Stimulated activated CD8-positive, alpha-beta memory T cell treated with anti-CD3 and anti-CD28 coated beads, Interleukin-12 subunit alpha, Interleukin-12 subunit beta, amount 100 ng/mL, for 4 hours (primary cell): Measurements from ENCODE around the gene LSM3.

Experiments used
- DNase-seq: peaks from one replicate; pipeline ENCODE4 v3.0.0-alpha.2; 2020; ENCODE audit warnings: low read depth

Gene LSM3

DNA sequence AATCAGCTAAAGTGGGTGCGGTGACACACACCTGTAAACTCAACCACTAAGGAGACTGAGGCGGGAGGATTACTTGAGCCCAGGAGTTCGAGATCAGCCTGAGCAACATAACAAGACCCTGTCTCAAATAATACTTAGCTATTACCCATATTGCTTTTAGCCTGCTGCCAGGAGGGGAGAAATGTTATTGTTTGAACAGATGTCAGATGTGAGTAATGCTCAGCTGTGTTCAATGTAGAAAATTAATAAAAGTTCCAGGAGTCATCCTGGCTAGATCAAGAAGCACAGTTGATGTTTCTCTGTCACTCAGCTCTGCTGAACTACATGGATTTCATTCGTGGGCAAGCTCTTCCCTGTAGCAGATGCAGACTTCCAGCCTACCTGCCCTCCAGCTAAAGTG is 22.2 kb downstream of the LSM3 start:
- DNase-seq: no peak

- no peak for DNase-seq
Observed at GRCh38 chr3:14201940-14202684, 23.5 kb downstream of the LSM3 start.

DNA sequence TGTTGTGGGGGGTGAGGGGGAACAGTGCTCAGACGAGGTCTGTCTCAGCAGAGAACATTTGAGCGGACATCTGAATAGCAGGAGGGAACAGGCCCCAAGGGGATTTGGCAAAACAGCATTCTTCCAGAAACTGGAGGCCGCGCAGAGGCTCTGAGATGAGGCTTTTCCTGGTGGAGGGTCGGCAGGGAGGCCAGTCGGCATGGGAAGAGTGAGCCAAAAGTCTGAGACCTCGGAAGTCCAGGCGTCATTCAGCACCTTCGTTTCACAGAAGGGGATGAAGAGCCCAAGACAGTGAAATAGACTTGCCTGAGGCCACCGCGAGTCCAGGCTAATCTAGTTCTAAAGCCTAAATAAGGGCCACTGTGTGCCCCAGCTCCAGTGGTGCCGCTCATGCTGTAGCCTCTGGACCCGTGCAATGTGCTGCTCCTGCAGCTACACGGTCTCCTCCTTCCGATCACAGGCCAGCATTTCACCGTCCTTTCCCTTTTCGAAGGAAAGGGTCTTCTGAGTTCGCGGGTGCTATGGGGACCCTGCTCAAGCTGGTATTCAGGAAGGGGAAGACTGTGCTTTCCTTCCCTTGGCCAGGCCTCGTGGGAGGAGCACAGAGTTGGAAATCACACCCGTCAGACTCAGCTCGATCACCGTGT is 24.4 kb downstream of the LSM3 start:
- DNase-seq: no peak

GRCh38 chr3:14203521-14204079 is 25.0 kb downstream of the LSM3 start:
- DNase-seq: no peak

DNA sequence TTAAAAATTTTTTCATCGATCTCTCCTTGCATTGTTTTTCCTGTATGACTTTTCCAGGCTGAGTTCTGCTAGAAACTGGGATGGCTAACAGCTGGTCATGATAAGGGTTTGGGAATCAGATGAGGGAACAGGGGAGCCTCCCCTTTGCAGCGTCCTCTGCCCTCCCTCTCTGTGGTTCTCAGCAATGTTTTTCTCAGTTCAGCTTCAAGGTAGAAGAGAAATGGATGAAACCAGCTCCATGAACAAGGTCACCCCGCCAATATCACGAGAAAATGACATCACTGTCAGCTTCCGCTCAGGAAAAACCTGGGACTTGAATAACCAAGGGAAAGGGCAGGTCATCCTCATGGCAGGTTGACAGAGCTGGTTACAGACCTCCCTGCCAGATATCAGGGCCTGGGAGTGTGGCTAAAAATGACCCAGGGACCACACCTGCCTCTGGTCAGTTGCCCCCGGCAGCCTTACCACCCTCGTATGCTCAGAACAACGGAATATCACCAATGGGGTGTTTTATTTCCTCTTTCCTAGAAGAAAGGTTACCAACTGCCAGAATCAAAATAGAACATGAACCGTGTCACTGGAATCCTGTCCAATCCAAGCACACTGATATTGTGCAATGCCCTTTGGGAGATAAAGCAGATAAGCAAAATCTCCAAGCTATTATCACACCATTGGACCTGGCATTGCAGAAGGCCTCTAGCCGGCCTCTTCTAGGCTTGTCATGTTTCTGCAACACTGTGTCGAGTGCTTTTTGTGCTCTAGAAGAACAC is 26.1 kb downstream of the LSM3 start:
- DNase-seq: no peak

- DNase-seq: no peak
Observed at GRCh38 chr3:14206548-14207177, 28.0 kb downstream of the LSM3 start.

DNA sequence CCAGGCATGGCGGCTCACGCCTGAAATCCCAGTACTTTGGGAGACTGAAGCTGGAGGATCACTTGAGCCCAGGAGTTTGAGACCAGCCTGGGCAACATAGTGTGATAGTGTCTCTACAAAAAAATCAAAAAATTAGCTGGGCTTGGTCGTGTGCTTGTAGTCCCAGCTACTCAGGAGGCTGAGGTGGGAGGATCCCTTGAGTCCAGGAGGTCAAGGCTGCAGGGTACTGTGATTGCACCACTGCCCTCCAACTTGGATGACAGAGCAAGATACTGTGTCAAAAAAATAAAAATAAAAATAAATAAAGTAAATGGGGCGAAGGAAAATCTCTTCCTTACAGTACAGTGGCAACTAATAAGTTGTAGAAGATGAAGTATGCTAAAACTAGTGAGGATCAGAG is 29.6 kb downstream of the LSM3 start:
- no peak for DNase-seq

- DNase-seq: no peak
Observed at GRCh38 chr3:14208977-14209394, 30.4 kb downstream of the LSM3 start.

DNA sequence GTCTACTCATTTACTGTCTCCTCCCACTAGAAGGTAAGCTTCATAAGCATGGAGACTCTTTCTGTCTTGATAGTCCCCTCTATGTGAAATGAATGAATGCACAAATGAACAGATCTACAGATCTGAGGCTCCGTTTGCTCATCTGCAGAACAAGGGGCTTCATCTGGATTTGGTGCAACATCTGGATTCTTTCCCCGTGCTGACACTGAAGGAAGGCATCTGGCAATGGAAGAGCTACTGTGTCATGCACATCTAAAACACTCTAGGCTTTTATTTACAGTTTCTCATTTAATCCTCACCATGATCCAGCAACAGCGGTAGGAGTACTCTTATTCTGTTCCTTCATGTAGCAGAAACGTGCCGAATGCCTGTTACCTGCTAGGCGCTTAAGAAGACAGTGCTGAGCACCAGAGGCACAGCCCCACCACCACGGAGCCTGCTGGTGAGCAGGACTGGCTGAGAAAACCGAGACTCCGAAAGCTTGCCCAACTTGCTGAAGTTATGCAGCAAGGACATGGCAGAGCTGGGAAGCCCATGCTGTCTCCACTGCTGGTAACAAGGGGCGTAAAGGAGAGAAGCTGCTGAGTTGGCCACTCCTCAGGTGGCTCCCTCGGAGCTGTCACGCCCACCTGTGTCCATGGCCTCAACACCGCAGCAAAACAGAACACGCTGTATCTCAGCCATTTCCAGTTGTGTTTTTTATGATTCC is 31.1 kb downstream of the LSM3 start:
- DNase-seq: no peak

- DNase-seq: no peak
Observed at GRCh38 chr3:14210290-14210688, 31.7 kb downstream of the LSM3 start.

DNA sequence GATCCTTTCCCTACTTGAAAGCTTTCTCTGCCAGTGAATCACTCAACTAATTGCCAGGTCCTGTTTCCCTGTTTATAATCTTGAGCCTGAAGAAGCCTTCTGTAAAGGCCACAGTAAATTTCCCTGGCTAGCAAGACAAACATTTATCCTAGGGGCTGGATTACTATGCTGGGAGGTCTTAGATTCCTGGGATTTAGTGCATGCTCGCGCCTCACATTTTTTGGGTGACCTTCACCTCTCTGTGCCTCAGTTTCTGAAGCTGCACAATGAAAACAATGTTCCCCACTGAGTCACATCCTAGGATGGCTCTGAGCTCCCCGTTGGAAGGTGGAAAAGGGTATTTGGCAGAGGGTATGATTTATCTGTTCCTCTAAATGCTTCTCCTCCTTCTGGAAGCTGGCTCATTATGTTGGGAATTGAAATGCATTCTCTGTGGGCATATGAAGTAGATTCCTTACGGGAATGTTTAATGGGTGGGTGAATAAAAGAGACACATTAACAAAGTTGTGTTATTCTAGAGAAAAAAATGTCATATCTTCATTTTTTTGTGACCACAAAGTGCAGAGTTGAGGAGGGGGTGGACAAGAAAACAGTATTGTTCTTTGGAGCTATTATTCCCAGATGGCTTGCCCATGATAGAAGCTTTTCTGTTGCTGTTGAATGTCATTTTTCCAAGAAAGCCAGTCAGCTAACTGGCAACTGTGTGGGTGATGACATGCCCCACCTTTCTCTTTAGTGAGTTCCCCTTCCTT is 32.4 kb downstream of the LSM3 start:
- no peak for DNase-seq

GRCh38 chr3:14211621-14212020 is 33.0 kb downstream of the LSM3 start:
- no peak for DNase-seq

DNA sequence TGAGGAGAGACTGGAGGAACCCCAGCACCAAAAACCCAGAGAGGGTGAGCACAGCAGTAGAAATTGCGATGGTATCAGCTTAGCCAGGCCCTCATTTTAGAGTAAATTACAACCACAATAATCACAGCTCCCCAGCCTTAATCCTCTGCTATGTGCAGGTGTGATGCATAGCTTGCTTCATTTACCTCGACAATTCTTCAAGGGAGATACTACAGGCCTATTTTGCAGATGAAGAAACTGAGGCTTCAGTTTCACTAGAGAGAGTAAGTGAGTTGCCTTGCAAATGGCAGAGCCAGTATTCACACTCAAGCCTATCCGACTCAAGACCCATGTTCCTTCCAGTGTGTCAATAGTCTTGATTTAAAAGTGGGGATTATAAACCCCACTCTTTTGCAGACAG is 33.4 kb downstream of the LSM3 start:
- no peak for DNase-seq

- no peak for DNase-seq
Observed at GRCh38 chr3:14213066-14213774, 34.6 kb downstream of the LSM3 start.

GRCh38 chr3:14214764-14215163 is 36.1 kb downstream of the LSM3 start:
- DNase-seq: no peak

DNA sequence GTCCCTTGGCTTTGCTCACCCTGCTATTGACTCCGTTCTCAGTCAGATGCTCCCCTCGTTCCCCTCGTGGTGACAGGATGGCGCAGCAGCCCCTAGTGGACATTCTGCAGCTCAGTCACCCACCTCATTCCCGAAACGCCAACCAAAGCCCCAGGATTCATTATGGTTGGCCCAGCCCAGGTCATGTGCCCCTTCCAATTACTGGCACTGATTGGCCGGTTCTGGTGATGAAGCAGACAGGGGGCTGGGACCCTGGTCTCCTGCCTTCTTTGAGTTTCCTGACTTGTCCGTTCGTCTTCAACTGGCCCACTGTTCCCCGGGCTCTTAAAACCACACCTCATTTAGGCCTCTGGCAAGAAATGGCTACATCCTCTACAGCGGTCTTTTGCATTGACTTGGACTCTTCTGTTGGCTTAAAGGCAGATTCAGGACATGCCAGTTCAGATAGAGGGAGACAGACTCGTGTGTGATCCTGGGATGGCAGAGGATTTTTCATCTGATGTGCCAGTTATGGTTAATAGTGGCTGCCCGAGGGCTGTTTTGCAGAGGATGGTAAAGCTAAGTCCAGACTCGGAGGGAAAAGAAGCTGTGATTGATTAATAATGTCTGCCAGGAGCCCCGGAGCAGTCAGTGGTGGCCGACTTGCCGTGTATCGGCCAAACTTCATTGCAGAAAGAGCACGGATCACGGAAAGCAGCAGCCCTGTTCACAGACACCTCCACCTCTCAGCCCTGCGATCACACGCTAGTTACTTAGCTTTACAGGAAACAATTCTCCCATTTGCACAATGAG is 37.8 kb downstream of the LSM3 start:
- DNase-seq: peak; percentile 28

DNA sequence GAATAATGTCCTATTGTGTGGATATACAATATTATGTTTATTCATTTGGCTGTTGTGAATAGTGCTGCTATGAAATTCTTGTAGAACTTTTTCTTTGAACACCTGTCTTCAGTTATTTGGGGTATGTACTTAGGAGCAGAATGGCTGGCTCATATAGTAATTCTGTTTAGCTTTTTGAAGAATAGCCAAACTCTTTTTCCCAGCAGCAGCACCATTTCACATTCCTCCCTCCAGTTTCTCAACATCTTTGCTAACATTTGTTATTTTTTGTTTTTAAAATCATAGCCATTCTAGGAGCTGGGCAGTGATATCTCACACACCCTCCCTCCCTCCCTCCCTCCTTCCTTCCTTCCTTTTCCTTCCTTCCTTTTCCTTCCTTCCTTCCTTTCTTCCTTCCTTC is 39.7 kb downstream of the LSM3 start:
- DNase-seq: no peak

DNA sequence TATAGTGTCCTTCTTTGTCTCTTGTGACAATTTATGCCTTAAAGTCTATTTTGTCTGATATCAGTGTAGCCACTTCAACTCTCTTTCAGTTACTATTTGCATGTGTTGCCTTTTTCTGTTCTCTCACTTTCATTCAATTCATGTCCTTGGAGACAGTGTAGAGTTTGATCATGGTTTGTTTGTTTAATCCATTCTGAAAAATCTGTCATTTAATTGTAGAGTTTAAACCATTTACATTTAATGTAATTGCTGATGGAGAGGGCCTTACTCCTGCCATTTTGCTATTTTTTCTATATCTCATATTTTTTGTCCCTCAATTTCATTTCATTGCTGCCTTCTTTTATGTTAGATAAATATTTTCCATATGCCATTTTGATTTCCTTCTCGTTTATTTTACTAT is 42.3 kb downstream of the LSM3 start:
- DNase-seq: no peak

- no peak for DNase-seq
Observed at GRCh38 chr3:14221902-14222301, 43.3 kb downstream of the LSM3 start.
